ENCODE data around the gene CHRD.
"Not testable (repeated sequence)": the region's sequence is repeated elsewhere in the genome, so short reads cannot be mapped to it uniquely, and the experiment has no call there.

CHRD gene

DNA sequence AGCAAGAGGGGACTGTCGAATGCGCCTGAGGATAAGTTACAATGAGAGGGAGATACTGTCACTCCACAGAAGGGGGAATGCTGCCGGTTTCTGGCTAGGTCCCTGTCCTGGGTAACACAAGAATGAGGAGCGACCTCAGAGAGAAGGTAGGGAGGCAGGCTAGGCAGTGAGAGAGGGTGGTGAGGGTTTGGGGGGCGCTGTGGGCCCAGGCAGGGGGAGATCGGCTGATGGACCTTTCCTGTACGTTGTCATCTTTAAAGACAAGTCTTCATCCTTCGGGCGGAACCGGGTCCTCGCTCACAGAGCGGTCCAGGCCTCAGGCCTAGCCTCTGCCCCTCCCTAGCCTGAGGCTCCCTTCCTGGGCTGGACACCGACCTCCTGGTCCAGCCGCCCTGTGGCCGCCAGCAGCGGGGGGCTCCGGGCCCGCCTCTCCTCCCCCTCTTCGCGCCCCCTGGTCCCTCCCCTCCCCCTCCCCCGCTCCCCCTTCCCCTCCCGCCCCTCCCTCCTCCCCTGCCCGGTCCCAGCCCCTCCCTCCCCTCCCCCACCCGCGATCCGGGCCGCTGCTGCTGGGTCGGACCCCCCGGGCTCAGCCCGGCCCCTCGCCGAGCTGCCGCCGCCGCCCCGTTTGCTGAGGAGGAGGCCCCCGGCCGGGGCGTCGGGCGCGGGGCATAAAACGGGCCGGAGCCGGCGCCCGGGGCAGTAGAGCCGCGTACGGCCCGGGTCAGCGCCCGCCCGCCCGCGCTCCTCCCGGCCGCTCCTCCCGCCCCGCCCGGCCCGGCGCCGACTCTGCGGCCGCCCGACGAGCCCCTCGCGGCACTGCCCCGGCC is at the start of gene CHRD:
CHRD (plus strand) TSS at position 697 of the 827 bp plus-strand sequence. CDS start 265 bp downstream, outside the sequence.
- DNase-seq, result no peak

DNA sequence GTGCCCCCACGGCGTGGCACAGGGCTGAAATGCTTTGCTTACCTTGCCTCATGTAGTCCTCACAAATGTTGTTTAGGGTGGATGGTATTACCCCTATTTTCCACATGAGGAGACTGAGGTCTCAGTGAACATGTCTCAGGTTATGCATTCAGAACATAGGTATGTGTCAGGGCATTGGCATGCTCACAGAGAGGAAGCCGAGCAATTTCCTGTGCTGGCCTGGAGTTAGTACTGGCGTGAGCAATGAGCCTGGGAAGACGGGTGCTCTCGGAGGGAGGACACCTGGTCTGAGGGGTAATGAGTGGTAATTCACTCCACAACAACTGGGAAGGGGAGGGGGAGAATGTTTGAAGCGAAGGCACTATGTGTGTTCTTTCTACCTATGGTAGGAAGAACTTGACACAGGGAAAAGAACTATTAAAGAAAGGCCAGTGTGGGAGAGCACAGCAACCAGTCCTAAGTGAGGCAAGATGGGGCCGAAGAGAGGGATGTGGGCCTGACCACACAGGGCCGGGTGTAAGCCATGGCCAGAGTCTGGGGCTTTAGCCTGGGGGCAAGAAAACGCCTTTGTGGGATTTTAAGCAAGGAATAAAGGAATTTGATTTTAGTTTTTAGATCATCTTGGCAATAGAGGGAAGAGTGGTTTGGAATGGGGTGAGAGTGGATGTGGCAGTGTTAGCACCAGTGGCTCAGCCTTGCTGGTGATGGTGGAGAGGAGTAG is 47.3 kb upstream of the CHRD start:
- DNase-seq, result peak; percentile 87

DNA sequence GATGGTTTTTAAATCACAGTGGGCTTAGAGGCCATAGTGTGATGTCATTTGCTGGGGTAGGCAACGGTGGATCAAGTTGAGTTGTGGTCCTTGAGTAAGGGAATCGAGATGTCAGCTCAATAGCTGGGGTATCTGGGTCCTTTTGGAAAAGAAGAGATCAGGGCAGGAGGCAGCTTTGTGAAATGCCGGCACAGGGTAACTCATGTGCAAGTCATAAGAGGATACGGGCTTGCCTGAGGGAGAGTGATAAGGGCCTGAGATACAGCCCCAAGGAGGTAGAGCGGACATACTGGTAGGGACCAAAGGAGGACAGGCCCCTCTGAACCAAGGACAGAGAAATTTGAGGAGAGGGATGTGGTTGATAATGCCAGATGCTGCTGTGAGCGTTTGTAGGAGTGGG is 46.7 kb upstream of the CHRD start:
- DNase-seq, result no peak

DNA sequence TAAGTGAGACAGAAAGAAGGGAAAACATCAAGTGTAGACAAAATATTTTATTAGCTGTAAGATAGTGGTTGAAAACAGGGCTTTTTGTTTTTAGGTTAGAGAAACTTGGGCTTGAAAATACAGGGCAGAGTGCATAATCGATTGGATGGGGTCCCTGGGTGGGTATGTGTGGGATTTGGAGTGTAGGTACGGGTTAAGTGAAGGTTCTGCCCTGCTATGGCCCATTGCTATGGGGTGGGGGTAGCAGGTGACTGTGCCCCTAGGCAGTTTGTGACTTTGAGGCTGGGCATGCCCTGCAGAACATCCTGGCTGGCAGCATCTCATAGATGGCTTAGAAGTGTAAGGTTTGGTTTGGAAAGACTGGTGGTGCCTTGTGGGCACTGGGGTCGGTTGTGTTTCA is 46.2 kb upstream of the CHRD start:
- DNase-seq, result no peak

DNA sequence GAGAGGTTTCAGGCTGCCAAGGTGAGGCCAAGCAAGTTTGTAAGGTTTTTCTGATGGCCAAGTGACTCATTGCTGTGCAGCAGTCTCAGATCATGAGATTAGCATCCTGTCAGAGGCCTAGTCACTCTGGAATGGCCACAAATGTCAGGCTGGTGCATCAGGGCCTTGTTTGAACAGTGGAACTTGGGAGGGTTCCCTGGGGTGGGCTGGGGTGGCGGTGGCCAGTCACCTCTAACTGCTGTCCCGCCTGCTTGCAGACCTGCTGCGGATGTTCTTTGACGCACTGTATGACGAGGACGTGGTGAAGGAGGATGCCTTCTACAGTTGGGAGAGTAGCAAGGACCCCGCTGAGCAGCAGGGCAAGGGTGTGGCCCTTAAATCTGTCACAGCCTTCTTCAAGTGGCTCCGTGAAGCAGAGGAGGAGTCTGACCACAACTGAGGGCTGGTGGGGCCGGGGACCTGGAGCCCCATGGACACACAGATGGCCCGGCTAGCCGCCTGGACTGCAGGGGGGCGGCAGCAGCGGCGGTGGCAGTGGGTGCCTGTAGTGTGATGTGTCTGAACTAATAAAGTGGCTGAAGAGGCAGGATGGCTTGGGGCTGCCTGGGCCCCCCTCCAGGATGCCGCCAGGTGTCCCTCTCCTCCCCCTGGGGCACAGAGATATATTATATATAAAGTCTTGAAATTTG is 45.2 kb upstream of the CHRD start:
- peak; percentile 37 for DNase-seq

DNA sequence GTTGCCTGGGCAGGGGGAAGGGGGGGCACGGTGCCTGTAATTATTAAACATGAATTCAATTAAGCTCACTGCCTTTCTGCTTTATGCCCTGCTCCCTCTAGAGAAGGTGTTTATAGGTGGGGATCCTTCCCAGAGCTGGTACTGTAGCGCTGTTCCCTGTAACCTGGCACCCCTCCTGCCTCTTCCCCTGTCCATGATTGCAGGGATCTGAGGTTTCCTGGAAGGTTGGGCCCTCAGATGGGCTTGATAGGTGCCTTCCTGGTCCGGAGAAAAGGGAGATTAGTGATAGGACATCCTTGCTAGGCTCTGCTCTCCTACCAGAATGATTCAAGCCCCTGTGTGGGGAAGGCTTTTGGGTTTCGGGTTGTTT is 44.6 kb upstream of the CHRD start:
- DNase-seq, result no peak

DNA sequence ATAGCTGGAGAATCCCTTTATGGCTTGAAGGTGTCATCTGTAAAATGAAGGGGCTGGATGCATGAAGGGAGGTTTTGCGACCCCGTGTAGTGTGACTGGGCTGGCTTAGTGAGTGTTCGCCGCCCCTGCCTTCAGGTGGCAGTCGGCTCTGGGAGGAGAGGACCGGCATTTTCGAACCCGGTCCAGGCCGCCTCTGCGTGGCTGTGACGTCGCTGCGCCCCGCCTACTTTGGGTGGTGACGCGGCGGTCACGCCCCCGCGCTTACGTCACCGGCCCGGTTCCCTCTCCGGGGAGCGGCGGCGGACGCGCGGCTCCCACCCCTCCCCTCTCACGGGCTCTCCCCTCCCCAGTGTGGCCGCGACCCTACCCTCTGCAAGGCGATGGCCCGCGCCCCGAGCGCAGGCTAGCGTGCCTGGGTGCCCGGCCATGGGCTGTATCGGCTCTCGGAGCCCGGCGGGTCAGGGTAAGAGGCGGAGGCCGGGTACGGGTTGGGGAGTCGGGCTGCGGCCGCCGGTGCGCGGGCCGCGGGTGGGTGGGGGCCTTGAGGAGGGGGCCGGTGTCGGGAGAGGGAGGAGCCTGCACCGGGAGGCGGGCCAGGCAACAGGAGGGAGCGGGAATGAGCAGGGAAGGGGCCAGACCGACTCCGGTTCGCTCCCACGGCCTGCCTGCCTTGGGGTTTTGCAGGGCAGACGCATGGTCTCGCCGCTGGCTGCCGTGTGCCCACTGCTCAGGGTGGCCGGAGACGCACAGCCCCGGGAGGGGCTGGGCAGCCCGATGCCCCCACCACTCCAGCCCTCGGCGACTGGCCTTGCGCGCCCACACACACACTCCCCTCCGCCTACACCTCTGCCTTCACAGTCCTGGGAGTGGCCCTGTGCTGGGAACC is 44.0 kb upstream of the CHRD start:
- DNase-seq, result peak; percentile 67

DNA sequence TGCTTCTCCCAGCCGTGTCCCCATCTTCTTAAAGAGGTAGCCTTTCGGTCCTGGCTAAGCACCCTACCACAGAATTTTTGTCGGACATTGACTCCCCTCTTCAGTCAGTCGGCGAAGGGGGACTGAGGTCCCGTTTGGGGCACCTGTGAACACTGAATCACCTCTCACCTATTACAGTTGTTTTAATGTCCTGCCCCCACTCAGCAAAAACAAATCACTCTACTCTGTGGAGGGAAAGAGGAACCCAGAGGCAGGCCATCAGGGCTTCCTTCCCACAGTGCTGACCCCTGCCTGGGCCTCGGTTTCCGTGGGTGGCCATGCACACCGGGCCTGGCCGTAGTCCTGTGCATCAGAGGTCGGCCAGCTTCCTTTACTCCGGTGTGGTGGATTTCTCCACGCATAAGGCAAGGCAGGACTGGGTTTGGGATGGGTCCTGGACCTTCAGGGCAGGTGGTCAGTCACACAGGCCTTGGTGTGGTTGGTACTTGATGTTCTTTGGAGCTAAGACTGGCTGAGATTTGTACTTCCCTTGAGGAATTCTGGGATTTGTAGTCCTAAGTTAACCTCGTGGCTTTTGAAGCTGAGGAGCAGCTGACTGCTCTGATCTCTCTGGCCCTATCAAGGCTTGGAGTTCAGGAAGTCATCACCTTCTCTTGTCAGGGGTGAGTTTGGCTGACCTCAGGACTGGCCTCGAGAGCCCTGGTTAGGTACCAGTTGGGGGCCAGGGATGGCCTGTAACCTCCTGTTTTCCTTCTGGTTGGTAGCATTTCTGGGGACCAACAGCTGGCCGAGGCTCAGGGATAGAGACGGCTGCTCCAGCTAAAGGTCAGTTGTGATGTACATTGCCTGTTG is 43.1 kb upstream of the CHRD start:
- peak; percentile 51 for DNase-seq

DNA sequence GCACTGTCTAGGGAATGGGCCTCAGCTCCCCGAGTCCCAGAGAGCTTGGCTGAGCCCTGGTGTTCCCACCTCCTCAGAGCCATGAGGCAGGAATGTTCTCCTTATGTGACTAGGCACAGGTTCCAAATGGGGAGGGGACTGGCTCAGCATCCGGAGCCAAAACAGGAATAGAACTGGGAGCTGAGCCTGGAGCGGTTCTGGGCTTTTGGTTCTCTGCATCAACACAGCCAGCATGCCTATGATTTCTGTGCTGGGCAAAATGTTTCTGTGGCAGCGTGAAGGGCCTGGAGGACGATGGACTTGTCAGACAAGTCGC is 42.5 kb upstream of the CHRD start, which contains the start of gene FAM131A:
FAM131A (plus strand) TSS at position 202 of the 316 bp plus-strand sequence; CDS start at position 233, 31 bp downstream.
- DNase-seq, result peak; percentile 38

DNA sequence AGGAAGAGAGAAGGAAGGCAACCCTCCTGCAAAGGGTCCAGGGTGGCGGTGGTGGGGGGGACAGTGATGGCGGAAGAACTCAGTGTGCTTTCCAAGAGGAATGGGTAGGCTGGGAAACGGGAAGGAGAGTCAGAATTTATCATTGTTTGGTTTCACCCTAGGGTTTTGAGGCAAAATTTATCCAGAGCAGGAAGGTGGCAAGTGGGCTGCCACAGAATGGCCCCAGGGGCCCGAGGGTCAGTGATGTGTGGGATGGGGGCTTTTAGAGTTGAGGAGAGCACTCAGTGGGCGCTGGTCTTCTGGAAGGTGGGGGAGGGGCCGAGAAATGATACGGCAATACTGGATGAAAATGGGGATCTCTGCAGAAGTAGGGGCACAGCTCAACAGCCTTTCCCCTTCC is 41.9 kb upstream of the CHRD start:
- no peak for DNase-seq

DNA sequence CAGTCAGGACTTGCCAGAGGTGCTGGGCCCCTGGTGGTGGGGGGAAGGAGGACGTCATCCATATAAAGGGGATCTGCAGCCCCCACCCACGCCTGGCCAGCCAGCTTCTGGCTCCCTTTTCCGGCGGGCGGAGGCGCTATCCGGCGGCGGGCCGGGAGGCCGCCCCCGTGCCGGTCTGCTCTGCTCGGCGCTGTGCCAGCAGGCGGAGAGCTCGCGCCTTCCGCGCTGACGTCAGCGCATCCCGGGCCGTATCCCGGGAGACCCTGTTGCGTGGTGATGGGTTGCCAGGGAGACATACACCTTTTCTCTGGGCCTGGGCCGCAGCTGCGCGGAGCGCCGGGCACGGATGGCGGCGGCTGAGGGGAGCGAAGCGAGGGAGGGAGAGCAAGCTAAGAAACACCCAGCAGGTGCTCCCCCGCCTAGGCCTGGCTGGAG is 41.3 kb upstream of the CHRD start:
- DNase-seq, result peak; percentile 82

DNA sequence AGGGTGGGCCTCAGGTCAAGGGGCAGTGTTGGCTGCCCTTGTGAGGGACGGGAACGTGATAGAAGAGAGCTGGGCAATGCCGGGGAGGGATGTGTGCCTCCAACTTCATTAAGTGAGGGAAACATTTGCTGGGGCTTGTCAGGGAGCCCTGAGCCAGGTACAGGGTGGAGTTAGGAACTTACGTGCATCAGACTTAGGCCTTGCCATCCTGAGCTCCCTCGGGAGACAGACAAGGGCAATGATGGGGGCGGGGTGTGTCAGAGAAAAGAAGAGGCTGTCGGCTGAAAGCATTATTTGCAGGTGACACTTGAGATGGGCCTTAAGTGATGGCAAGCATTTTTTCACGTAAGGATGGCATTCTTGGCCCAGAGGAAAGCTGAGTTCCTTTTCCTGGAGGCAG is 40.9 kb upstream of the CHRD start:
- no peak for DNase-seq

DNA sequence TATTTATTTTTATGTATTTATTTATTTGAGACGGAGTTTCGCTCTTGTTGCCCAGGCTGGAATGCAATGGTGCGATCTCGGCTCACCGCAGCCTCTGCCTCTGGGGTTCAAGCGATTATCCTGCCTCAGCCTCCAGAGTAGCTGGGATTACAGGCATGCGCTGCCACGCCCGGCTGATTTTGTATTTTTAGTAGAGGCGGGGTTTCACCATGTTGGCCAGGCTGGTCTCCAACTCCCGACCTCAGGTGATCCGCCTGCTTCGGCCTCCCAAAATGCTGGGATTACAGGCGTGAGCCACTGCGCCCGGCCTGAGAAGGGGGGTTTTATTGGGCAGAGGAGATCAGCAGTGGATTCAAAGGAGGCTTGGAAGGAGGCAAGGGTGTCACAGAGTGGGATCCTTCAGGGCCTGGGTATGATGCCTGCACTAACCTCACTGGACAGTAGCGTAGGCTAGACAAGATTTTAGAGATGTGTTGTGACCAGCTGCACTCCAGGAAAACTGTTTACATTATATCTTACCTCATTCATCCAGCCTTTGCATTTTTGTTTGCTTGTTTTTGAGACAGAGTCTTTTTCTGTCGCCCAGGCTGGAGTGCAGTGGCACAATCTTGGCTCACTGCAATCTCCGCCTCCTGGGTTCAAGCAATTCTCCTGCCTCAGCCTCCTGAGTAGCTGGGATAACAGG is 40.3 kb upstream of the CHRD start:
- DNase-seq, result not testable (repeated sequence)

DNA sequence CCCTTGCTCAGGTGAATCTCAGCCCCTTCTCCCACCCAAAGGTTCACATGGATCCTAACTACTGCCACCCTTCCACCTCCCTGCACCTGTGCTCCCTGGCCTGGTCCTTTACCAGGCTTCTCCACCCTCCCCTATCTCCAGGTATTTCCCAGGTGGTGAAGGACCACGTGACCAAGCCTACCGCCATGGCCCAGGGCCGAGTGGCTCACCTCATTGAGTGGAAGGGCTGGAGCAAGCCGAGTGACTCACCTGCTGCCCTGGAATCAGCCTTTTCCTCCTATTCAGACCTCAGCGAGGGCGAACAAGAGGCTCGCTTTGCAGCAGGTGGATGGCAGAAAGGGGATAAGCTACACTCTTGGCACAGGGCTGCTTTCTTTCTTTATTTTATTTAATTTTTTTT is 37.9 kb upstream of the CHRD start:
- DNase-seq, result no peak

DNA sequence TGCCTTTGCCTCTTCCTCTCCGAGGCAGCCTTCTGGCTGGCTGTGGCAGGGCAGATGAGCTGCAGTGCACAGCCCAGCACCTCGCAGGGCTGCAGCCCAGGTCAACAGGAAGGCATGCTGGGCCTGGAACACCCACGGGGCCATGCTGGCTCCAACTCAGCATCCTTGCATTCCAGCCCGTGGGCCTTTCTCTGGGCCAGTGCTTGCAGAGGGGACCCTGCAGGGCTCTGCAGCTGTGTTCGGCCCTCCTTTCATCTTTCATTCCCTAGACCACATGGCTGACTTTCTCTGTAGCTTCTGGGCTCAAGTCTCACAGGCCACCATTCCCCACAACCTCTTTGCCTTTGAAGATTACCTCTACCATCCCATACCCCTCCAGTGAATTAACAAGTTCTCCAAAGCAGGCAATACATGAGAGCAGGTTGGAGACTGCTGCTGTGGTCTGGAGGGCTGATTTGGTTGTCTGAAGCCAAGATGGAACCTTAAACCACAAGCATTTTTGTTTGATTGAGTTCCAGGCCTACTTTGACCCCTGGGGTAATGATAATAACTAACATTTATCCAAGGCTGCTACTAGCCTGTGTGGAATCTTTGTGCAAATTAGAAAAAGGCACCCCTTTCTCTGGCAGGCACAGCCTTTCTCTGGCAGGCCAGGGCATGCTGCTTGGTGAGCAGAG is 36.5 kb upstream of the CHRD start:
- DNase-seq, result peak; percentile 29

DNA sequence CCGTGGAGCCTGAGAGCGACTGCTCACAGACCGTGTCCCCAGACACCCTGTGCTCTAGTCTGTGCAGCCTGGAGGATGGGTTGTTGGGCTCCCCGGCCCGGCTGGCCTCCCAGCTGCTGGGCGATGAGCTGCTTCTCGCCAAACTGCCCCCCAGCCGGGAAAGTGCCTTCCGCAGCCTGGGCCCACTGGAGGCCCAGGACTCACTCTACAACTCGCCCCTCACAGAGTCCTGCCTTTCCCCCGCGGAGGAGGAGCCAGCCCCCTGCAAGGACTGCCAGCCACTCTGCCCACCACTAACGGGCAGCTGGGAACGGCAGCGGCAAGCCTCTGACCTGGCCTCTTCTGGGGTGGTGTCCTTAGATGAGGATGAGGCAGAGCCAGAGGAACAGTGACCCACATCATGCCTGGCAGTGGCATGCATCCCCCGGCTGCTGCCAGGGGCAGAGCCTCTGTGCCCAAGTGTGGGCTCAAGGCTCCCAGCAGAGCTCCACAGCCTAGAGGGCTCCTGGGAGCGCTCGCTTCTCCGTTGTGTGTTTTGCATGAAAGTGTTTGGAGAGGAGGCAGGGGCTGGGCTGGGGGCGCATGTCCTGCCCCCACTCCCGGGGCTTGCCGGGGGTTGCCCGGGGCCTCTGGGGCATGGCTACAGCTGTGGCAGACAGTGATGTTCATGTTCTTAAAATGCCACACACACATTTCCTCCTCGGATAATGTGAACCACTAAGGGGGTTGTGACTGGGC is 35.1 kb upstream of the CHRD start:
- no peak for DNase-seq

DNA sequence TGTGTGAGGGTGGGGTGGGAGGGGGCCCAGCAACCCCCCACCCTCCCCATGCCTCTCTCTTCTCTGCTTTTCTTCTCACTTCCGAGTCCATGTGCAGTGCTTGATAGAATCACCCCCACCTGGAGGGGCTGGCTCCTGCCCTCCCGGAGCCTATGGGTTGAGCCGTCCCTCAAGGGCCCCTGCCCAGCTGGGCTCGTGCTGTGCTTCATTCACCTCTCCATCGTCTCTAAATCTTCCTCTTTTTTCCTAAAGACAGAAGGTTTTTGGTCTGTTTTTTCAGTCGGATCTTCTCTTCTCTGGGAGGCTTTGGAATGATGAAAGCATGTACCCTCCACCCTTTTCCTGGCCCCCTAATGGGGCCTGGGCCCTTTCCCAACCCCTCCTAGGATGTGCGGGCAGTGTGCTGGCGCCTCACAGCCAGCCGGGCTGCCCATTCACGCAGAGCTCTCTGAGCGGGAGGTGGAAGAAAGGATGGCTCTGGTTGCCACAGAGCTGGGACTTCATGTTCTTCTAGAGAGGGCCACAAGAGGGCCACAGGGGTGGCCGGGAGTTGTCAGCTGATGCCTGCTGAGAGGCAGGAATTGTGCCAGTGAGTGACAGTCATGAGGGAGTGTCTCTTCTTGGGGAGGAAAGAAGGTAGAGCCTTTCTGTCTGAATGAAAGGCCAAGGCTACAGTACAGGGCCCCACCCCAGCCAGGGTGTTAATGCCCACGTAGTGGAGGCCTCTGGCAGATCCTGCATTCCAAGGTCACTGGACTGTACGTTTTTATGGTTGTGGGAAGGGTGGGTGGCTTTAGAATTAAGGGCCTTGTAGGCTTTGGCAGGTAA is 34.3 kb upstream of the CHRD start:
- DNase-seq, result peak; percentile 46

DNA sequence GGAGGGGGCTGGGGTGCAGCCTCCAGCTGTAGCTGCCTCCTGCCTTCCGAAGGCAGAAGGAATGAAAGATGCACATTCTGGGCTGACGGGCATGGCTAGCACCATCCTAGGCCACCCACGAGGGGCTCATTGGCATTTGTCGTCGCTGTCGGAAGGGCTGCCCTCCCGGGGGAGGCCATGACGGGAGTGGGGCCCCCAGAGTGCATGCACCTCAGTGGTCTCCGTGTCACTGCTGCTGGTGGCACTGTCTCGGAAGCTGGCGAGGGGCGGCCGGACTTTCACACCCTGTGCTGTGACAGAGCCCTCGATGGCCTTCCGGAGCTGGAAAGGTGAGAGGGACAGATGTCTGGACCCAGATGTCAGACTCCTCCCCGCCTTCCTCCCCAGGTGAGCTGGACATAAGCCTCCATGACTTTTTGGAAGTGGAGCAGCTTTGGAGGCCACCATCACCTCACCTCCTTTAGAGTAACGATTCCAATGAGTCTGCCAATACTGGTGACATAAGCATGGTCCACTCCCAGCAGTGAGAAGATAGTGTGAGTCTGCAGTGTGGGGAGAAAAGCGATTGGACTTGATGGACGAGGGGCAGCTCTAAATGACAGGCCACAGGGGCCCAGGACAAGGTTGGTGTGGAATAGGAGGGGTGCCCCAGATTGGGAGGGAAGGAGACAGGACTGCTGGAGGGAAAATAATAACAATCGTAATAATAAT is 33.2 kb upstream of the CHRD start:
- DNase-seq, result no peak
